Measurements from ENCODE around the gene CYP2B6.
"Not testable (repeated sequence)": the region's sequence is repeated elsewhere in the genome, so short reads cannot be mapped to it uniquely, and the experiment has no call there.

The CYP2B6 gene

GRCh38 chr19:40990972-40991381 is at the start of gene CYP2B6:
Gene CYP2B6 (plus strand): TSS chr19:40991282. CDS start chr19:40991306, 24 bp downstream.
- no peak for DNase-seq

GRCh38 chr19:40941481-40942219 is 49.4 kb upstream of the CYP2B6 start:
- DNase-seq = no peak

GRCh38 chr19:40945645-40946044 is 45.4 kb upstream of the CYP2B6 start:
- no peak for DNase-seq

GRCh38 chr19:40947114-40947513 is 44.0 kb upstream of the CYP2B6 start:
- DNase-seq = no peak

GRCh38 chr19:40947573-40947972 is 43.5 kb upstream of the CYP2B6 start:
- no peak for DNase-seq

GRCh38 chr19:40948580-40949299 is 42.3 kb upstream of the CYP2B6 start:
- no peak for DNase-seq

GRCh38 chr19:40954573-40954972 is 36.5 kb upstream of the CYP2B6 start:
- DNase-seq = no peak

- DNase-seq = no peak
These were observed 31.7 kb upstream of the CYP2B6 start for GRCh38 chr19:40959338-40959737.

GRCh38 chr19:40960062-40960685 is 30.9 kb upstream of the CYP2B6 start:
- no peak for DNase-seq

- no peak for DNase-seq
These were observed 30.3 kb upstream of the CYP2B6 start for GRCh38 chr19:40960780-40961179.

GRCh38 chr19:40962460-40962961 is 28.6 kb upstream of the CYP2B6 start:
- DNase-seq = no peak

- DNase-seq = not testable (repeated sequence)
These were observed 26.7 kb upstream of the CYP2B6 start for GRCh38 chr19:40964361-40964760.

- not testable (repeated sequence) for DNase-seq
These were observed 25.7 kb upstream of the CYP2B6 start for GRCh38 chr19:40965351-40965750.

GRCh38 chr19:40966591-40966990 is 24.5 kb upstream of the CYP2B6 start:
- not testable (repeated sequence) for DNase-seq

GRCh38 chr19:40968065-40968464 is 23.0 kb upstream of the CYP2B6 start:
- not testable (repeated sequence) for DNase-seq

- DNase-seq = not testable (repeated sequence)
These were observed 21.4 kb upstream of the CYP2B6 start for GRCh38 chr19:40969721-40970120.

GRCh38 chr19:40970396-40971345 is 20.4 kb upstream of the CYP2B6 start:
- not testable (repeated sequence) for DNase-seq

- peak; percentile 60 for DNase-seq
These were observed 16.4 kb upstream of the CYP2B6 start for GRCh38 chr19:40974633-40975037.

- DNase-seq = no peak
These were observed 14.9 kb upstream of the CYP2B6 start for GRCh38 chr19:40976134-40976533.

- no peak for DNase-seq
These were observed 14.4 kb upstream of the CYP2B6 start for GRCh38 chr19:40976724-40977123.

- not testable (repeated sequence) for DNase-seq
These were observed 11.3 kb upstream of the CYP2B6 start for GRCh38 chr19:40979759-40980158.

GRCh38 chr19:40980743-40981442 is 10.2 kb upstream of the CYP2B6 start:
- DNase-seq = not testable (repeated sequence)

All from RPMI8226 (cell line).